OCI-LY3 (cell line): ENCODE data around the gene TEX13B.

Experiments
- CTCF ChIP-seq: fragments of 200-600, 300-600 bp; sonication (generic); IDR thresholded peaks from 2 replicates; pipeline ENCODE4 v1.5.1; 2014; ENCODE audit warnings: antibody characterized with exemption, low read length, low read depth
- EZH2phosphoT487 ChIP-seq: fragments of 200-600 bp; shearing (Covaris generic); IDR thresholded peaks from 2 replicates; pipeline ENCODE4 v1.6.1; 2018; ENCODE audit warnings: antibody characterized with exemption, mixed run types, low read depth

- no peak for TF ChIP-seq EZH2phosphoT487
- no peak for TF ChIP-seq CTCF
These were observed 2.9 kb upstream of the TEX13B start for GRCh38 chrX:107985033-107985432.
